ENCODE measurements around the gene CAMK2N1.

Gene CAMK2N1

GRCh38 chr1:20496241-20496661 is 10.2 kb upstream of the CAMK2N1 start:
- DNase-seq (ENCODE audit: low spot score), result no peak
- in situ Hi-C loops (cut with MboI; ENCODE audit: low sequenced_read_pairs, unreplicated experiment), result loop anchor here (10.0 to 25.0 kb wide), 3 partner anchors 121 to 584 kb away; partner anchors contain the start of gene PLA2G2E

GRCh38 chr1:20495661-20496060 is 9.7 kb upstream of the CAMK2N1 start:
- DNase-seq (ENCODE audit: low spot score), result no peak
- in situ Hi-C loops (cut with MboI; ENCODE audit: low sequenced_read_pairs, unreplicated experiment), result loop anchor here (10.0 to 25.0 kb wide), 3 partner anchors 121 to 583 kb away; partner anchors contain the start of gene PLA2G2E
- TF ChIP-seq CTCF (IDR thresholded peaks at IDR 0.05; ENCODE audit: borderline replicate concordance, control extremely low read depth, extremely low read depth, insufficient read depth, missing control alignments), result no peak

More at GRCh38 chr1:20496241-20496661, 10.2 kb upstream of the CAMK2N1 start:
- TF ChIP-seq CTCF (IDR thresholded peaks at IDR 0.05; ENCODE audit: borderline replicate concordance, control extremely low read depth, extremely low read depth, insufficient read depth, missing control alignments), result no peak

- TF ChIP-seq CTCF (IDR thresholded peaks at IDR 0.05; ENCODE audit: borderline replicate concordance, control extremely low read depth, extremely low read depth, insufficient read depth, missing control alignments), result no peak
- in situ Hi-C loops (cut with MboI; ENCODE audit: low sequenced_read_pairs, unreplicated experiment), result loop anchor here (10.0 to 25.0 kb wide), 3 partner anchors 120 to 582 kb away; partner anchors contain the start of gene PLA2G2E
- DNase-seq (ENCODE audit: low spot score), result no peak
Observed at GRCh38 chr1:20494609-20495311, 8.8 kb upstream of the CAMK2N1 start.

GRCh38 chr1:20493839-20494608 is 8.0 kb upstream of the CAMK2N1 start:
- peak; percentile 86 for DNase-seq (ENCODE audit: low spot score)
- peak; percentile 98 for TF ChIP-seq CTCF (IDR thresholded peaks at IDR 0.05; ENCODE audit: borderline replicate concordance, control extremely low read depth, extremely low read depth, insufficient read depth, missing control alignments)
- in situ Hi-C loops (cut with MboI; ENCODE audit: low sequenced_read_pairs, unreplicated experiment), result loop anchor here (10.0 to 25.0 kb wide), 3 partner anchors 119 to 582 kb away; partner anchors contain the start of gene PLA2G2E

- no peak for DNase-seq (ENCODE audit: low spot score)
- in situ Hi-C loops (cut with MboI; ENCODE audit: low sequenced_read_pairs, unreplicated experiment), result loop anchor here (10.0 to 25.0 kb wide), 3 partner anchors 119 to 581 kb away; partner anchors contain the start of gene PLA2G2E
Observed at GRCh38 chr1:20493309-20493708, 7.3 kb upstream of the CAMK2N1 start.

More at GRCh38 chr1:20493309-20493708, 7.3 kb upstream of the CAMK2N1 start:
- TF ChIP-seq CTCF (IDR thresholded peaks at IDR 0.05; ENCODE audit: borderline replicate concordance, control extremely low read depth, extremely low read depth, insufficient read depth, missing control alignments), result no peak
